A549 (cell line): ENCODE measurements around the gene PDE6D.
A peak's percentile ranks its signal among the peaks of the same experiment; 100 is the strongest.

ENCODE experiments used
- CHD2 ChIP-seq: fragments of 150-350 bp; IDR thresholded peaks from 2 replicates; pipeline ENCODE4 v1.6.1; 2014; ENCODE audit warnings: low read length; ENCODE audit not compliant: partially characterized antibody
- CTCF ChIP-seq: fragments of >200 bp; sonication (Bioruptor Twin); formaldehyde crosslinking; IDR thresholded peaks from 3 replicates; pipeline ENCODE4 v1.5.1; 2016
- FOSL2 ChIP-seq, 2 experiments: fragments of 450-650 bp in 1 of 2; fragments of >200 bp in 1 of 2; sonication (Bioruptor Twin) in 1 of 2; formaldehyde crosslinking; IDR thresholded peaks; 2 replicates each; pipeline versions ENCODE4 v1.5.0 to v1.6.1; 2016 to 2020; ENCODE audit warnings: mild to moderate bottlenecking in 1 of 2, moderate library complexity in 1 of 2
- HOXA7 ChIP-seq: fragments of 250-450 bp; sonication (Bioruptor Pico); IDR thresholded peaks from 2 replicates; pipeline ENCODE4 v1.5.0; 2020; ENCODE audit warnings: mild to moderate bottlenecking, moderate library complexity
- MAFK ChIP-seq: fragments of 450-650 bp; IDR thresholded peaks from 2 replicates; pipeline ENCODE4 v1.6.1; 2014; ENCODE audit not compliant: partially characterized antibody
- NR3C1 ChIP-seq: fragments of >200 bp; sonication (Bioruptor Twin); formaldehyde crosslinking; IDR thresholded peaks from 3 replicates; pipeline ENCODE4 v1.6.1; 2017
- RCOR1 ChIP-seq: fragments of 150-350 bp; IDR thresholded peaks from 2 replicates; pipeline ENCODE4 v1.6.1; 2014; ENCODE audit warnings: antibody characterized with exemption, low read length, low read depth
- REST ChIP-seq: fragments of 200-600 bp; sonication (generic); IDR thresholded peaks from 2 replicates; pipeline ENCODE4 v1.6.1; 2016; ENCODE audit warnings: antibody characterized with exemption, mild to moderate bottlenecking, moderate library complexity

GRCh38 chr2:231707625-231707926, 73.5 kb downstream of the PDE6D start:
- TF ChIP-seq CTCF (no peak), FOSL2 (IDR thresholded peaks at IDR 0.05) (no peak), FOSL2 (CRISPR knock-in tag; IDR thresholded peaks at IDR 0.05) (no peak), HOXA7 (peak; percentile 73; the same call in 1 of the 2 replicates), MAFK (no peak), NR3C1 (no peak), REST (no peak), CHD2 (no peak), RCOR1 (no peak)
